HG03432 (cell line): ENCODE measurements around the gene COQ8B.
"Not testable (repeated sequence)": the region's sequence is repeated elsewhere in the genome, so short reads cannot be mapped to it uniquely, and the experiment has no call there.

Experiments used
- ATAC-seq: cut with Tn5 transposase; IDR thresholded peaks from one replicate; pipeline ENCODE4 v1.9.1; 2021; ENCODE audit warnings: mild to moderate bottlenecking, moderate library complexity; ENCODE audit not compliant: unreplicated experiment

The COQ8B gene

DNA sequence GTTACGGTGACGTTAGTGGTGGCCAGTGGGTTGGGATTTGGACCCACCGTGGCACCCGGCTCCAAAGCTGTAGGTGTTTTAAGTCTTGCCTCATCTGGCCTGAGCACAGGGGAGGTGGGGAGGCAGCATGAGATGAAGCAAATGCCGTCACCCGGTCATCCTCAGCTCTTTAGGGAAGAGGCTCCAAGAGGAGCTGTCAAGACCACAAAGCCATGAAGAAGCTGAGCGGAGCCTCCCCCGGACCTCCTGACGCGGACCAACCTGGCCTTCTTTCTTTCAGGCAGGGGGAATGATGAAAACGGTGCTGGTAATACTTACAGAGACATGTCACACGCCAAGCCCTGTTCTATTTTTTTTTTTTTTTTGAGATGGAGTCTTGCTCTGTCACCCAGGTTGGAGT, 26.2 kb upstream of the COQ8B start:
- no peak for ATAC-seq

DNA sequence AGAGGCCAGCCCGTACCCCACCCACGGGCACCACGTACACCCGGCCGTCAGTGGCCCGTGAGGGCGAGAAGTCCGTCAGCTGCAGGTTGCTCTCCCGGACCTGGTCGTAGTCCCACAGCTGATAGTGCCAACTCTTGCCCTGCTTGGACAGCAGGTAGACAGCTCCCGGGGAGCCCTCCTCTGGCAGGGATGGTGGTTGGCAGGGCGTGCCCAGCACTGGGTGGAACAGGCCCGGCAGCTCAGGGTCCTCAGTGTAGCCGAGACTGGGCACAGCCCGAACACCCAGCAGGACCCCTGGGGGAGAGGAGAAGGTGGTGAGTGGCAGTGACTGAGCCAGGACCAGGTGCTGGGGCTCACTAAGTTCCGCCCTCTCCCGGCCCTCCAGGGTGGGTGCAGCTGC, 25.8 kb upstream of the COQ8B start:
- ATAC-seq, result no peak

DNA sequence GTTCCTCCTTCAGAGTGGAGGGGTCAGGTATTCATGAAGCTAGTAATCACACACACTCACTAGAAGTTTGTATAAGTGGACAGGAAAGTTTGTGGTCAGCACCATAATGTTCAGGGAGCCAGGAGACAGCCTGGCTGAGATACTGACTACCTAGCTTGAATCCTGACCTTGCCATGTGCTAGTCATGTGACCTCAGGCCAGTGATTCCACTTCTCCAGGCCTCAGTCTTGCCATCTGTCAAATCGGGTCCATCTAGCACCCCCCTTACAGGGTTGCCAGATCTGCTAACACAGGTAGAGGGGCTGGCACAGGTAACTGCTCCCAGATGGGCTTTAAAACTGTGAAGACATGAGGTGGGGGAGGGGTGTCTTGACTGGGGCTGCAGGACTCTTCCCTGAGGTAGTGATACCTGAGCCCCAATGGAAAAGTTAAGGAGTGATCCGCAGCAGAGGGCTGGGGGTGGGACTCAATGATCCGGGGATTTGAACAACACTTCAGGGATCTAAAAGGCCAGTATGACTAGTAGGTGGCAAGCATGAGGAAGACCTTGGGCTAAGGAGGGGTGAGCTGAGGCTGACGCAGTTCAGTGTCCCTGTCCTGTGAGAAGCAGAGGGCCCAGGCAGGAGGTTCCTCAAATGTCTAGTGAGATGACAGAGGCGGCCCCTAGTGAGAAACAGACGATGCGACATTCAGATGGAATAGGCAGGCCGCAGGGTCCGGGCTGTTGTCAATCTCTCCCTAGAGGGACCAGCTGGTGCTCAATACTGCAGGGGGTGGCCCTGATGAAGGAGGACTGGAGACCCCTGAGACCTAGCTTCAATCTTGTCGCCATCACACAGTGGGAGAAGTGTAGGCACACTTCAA, 25.1 kb upstream of the COQ8B start:
- no peak for ATAC-seq

DNA sequence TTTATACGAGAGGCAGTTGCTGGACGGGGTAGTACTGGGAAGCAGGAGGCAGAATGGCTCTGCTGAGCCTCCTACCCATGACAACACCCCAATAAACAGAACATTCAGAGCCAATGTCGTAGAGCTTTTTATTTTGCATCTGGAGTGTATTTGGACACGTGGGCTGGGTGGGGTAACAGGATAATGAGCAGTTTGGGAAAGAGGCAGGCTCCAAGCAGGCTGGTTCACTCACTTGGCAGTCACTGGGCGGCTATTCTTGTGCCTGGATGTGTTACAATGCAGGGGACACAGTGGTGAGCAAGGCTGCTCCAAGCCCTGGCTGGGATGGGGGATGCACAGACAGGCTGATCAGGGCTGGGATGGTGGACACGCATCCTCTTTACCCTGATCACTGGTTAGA, 24.1 kb upstream of the COQ8B start:
- ATAC-seq, result no peak

DNA sequence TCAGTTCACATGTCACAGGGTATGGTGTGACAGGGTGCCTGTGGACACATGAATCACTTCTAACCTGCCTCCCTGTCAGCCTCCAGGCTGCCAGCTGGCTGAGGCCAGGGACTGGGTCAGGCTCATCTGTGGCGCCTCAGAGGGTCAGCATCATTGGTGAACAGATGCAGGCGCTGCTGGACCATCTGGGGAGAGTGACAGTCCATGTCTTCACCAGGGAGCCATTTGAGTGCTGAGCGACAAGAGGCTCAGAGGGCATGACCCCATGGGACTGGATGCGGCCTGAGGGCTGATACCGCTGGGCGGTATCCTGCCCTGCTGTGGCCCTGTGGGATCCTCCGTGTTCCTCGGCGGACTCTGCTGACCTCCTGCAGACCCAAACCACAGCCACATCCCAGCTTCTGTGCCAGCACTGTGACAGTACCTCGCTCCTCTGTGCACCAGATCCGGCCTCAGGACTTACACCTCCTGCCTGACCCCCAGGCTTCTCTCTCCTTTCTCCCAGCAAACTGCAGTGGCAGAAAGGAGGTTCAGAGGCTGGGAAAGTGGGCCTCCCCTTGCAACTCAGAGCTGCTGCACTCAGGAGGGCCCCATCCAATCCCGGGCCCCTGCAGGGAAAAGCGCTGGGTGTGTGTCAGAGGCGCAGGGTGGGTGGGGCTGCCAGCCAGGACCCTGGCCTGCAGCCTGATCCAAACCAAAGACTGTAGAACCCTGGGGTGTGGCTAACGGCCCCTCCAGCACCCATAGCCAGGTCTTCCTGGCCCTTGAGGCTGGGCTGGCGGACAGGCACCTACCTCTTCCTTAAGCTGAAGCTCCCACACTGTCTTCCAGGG, 23.4 kb upstream of the COQ8B start:
- ATAC-seq, result no peak

DNA sequence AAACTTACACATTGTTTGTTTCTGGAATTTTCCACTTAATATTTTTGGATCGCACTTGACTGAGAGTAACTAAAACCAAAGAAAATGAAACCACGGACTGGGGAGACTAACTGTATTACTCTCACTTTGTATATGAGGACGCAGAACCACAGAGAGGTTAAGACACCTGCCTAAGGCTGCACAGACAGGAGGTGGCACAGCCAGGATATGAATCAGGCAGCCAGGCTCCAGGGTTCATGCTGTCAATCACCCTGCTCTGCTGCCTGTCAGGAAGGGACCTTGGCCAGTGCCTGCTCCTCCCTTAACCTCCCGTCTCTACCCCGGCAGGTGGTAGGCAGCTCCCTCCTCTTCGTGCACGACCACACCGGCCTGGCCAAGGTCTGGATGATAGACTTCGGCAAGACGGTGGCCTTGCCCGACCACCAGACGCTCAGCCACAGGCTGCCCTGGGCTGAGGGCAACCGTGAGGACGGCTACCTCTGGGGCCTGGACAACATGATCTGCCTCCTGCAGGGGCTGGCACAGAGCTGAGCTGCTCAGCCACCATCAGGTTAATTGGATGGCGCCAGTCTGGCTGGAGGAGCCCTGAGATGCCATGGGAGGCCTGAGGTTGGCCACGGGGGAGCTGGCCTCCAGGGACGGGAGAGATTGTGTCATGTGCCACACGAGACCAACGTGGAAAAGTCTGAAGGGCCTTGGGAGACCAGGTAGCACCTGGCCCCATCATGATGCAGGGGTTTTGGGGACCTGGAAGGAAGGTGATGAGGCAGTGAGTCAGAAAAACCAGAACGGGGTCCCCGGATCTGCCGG, 22.5 kb upstream of the COQ8B start:
- no peak for ATAC-seq

DNA sequence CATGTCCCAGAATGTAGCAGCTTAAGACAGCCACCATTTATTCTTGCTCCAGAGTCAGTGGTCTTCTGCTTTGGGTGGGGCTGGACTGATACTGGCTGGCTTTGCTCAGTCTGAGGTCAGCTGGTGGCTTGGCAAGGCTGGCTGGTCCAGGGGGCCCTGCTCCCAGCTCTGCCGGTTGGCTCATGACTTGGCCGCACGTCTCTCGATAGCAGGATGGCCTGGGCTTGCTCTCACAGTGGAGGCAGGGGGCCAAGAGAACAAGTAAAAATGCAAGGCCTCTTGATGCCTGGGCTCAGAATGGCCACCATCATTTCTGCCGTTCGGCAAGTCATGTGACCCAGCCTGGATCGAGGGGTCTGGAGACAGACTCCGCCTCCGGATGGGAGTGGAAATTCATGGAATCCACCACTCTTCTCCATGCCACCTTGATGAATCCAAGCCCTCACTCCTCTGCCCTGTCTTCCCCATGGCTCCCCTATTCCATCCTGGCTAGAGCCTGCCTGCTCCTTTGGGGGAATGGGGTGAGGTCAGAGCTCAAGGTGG, 20.5 kb upstream of the COQ8B start:
- no peak for ATAC-seq

DNA sequence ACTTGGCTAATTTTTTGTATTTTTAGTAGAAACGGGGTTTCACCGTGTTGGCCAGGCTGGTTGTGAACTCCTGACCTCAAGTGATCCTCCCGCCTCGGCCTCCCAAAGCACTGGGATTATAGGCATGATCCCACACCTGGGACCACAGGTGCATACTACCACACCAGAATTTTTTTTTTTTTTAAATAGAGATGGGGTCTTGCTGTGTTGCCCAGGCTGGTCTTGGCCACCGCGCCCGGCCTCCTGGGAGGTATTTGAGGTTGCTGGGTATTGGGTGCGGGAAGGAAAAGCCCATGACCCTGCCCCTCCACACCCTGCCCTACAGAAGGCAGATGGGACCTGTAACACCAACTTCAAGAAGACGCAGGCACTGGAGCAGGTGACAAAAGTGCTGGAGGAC, 20.0 kb upstream of the COQ8B start:
- no peak for ATAC-seq

DNA sequence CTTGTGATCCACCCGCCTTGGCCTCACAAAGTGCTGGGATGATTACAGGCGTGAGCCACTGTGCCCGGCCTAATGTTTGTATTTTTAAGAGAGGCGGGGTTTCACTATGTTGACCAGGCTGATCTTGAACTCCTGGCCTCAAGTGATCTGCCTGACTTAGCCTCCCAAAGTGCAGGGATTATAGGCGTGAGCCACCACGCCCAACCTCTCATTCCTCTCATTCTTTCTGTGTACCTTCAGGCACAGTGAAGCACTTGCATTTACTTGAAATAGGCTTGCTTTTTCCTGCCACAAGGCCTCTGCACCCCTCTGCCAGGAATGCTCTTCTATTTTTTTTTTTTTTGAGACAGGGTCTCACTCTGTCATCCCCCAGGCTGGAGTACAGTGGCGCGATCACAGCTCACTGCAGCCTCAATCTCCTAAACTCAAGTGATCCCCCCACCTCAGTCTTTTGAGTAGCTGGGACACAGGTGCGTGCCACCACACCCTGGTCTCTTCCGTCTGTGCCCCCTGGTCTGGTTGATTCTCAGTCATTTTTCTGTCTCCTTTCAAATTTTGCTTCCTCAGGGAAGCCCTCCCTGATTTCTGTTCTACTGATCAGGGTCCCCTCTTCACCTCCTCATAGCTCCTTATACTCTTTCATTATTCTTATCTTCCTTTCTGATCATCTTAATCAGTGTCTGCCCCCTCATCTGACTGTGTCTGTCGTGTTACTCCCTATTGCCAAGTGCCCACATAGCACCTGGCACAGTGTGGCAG, 18.5 kb upstream of the COQ8B start:
- no peak for ATAC-seq

DNA sequence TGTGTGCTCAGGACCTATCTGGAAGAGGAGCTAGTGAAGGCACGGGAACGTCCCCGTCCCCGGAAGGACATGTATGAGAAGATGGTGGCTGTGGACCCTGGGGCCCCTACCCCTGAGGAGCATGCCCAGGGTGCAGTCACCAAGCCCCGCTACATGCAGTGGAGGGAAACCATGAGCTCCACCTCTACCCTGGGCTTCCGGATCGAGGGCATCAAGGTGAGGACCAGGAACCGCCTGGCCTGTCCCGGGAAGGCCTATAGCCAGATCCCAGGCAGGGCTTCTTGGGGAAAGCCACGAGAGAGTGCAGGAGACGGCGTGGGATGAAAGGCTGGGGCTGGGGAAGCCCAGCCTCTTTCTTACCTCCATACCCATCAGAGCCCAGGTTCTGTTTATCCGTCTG, 16.5 kb upstream of the COQ8B start:
- ATAC-seq, result no peak

DNA sequence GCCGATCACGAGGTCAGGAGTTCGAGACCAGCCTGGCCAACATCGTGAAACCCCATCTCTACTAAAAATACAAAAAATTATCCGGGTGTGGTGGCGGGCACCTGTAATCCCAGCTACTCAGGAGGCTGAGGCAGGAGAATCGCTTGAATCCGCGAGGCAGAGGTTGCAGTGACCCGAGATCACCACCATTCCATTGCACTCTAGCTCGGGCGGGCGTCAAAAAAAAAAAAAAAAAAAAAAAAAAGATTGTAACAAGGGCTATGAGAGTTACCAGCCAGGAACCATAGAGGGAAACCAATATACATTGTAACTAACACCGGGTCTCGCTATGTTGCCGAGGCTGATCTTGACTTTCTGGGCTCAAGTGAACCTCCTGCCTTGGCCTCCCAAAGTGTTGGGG, 15.6 kb upstream of the COQ8B start:
- ATAC-seq, result not testable (repeated sequence)

DNA sequence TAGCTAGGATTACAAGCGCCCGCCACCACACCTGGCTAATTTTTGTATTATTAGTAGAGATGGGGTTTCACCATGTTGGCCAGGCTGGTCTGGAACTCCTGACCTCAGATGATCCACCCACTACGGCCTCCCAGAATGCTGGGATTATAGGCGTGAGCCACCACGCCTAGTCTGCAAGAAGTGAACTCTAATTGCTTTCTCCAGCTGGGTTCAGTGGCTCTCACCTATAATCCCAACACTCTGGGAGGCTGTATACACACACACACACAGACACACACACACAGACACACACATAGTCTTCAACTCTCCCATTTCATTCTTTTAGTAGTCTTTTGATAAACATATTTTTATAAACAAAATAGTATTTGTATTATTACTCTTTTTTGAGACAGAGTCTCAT, 13.4 kb upstream of the COQ8B start:
- not testable (repeated sequence) for ATAC-seq

DNA sequence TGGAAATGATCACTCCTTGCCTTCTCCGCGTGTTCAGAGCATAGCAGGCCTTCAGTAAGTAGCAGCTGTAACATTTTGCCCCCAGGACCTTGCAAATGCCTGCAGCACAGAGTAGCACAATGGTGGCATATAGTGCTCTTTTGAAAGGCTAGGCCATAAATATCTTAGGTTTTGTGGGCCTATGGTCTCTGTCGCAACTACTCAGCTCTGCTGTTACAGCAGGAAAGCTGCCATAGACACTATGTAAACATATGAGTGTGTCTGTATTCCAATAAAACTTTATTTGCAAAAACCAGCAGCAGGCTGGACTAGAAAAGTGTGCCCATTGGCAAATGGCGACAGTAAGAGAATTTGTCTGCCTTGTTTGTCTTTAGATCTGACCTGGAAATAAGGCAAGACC, 9.6 kb upstream of the COQ8B start:
- no peak for ATAC-seq

DNA sequence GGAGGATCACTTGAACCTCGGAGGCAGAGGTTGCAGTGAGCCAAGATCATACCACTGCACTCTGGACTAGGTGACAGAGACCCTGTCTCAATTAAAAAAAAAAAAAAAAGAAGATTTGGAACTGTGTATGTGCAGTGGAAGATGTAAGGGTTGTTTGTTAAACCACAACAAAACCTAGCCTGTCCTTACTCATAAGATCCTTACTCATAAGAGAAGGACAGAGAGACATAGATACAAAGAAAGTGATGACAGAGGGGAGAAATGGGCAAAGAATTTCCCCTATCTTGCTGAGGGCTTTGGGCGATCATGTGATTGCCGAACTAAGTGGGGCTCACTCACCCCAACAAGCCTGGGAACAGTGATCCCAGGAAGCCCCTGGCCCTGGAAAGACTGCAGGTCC, 8.2 kb upstream of the COQ8B start:
- ATAC-seq, result no peak

DNA sequence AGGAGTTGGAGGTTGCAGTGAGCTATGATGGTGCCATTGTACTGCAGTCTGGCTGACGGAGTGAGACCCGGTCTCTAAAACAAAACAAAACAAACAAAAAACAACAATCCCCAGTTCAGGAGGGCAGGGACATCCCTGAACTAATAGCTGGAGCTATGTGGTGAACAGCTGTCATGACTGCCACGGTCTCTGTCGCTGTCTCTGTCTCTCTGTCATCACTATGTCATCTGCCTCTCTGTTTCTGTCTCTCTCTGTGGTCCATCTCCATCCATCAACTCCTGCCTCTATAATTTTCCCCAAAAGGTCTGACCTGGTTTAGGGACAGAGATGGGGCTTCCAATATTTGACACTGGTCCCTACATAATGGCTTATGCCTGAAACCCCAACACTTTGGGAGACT, 7.6 kb upstream of the COQ8B start:
- no peak for ATAC-seq

DNA sequence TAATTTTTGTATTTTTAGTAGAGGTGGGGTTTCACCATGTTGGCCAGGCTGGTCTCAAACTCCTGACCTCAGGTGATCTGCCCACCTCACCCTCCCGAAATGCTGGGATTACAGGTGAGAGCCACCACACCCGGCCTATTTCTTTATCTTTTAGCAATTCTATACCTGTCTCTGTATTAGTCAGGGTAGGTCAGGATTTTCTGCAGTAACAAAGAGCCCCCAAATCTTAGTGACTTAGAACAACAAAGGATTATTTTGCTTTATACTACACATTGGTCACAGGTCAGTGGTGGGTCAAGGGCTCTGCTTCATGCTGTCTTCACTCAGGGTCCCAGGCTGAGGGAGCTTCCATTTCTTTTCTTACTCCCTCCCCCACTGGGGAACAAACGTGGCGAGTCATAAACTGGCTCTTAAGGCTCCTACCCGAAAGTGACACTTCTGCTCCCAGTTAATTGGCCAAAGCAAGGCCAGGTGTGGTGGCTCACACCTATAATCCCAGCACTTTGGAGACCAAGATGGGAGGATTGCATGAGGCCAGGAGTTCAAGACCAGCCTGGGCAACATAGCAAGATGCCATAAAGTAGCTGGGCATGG, 7.1 kb upstream of the COQ8B start:
- no peak for ATAC-seq

DNA sequence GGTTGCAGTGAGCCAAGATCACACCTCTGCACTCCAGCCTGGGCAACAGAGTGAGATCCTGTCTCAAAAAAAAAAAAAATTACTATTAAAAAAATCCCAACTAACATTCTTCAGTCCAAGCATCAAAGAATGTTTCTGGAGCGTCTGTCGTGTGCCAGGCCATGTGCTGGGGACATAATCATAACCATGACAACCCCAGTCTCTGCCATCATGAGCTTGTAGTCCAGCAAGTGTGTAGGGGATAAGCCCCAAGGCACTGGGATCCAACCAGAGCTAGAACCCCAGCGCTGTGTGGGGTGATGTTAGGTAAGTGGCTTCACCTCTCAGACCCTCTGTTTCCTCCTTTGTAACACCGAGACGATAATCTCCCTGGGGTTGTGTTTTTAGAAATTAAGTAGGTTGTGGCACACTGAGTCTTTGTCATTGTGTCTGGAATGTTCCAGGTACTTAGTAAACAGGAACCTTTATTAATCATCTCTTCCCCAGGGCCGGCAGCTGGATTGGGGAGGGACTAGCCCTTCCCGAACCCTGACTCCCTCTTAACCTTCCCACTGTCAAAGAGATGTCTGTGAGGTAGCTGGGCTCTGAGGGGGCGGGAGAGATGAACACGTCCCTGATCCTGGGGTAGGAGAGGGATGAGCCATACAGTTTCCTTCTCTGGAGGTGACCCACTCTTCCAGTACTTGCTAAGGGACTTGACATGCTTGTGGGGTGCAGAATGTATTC, 5.4 kb upstream of the COQ8B start:
- no peak for ATAC-seq

DNA sequence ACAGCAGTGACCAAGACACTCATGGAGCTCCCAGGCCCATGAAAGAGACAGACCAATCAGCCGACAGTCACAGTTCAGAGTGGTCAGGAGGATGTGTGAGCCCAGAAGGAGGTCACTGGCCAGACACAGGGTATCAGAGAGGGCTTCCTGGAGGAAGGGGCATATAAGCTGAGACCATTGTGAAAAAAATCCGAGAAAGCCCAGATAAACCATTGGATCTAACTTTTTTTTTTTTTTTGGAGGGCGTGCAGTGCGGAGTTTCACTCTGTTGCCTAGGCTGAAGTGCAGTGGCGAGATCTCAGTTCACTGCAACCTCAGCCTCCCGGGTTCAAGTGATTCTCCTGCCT, 4.4 kb upstream of the COQ8B start:
- no peak for ATAC-seq

DNA sequence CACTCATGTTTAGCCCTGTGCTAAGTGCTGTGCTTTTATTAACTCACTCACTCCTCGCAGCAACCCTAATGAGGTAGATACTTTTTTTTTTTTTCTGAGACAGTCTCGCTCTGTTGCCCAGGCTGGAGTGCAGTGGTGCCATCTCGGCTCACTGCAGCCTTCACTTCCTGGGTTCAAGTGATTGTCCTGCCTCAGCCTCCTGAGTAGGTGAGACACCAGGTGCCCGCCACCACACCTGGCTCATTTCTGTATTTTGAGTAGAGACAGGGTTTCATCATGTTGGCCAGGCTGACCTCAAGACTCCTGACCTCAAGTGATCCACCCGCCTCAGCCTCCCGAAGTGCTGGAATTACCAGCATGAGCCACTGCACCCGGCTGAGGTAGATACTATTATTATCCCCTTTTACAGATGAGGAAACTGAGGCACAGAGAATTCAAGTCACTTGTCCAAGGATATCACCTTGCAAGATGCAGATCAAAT, 2.8 kb upstream of the COQ8B start:
- no peak for ATAC-seq
